HCT116 (cell line): ENCODE measurements around the gene TMEM35B. TPM values are rescaled to one million over a fixed set of nuclear protein-coding genes. Genes with fewer than 3 reads are reported as not detected.
A peak's percentile ranks its signal among the peaks of the same experiment; 100 is the strongest.

ENCODE experiments used
- ATAC-seq: fragments of 200-7000 bp; cut with Tn5 transposase; 2 replicates; pipeline ENCODE4 v1.9.1; 2020; ENCODE audit warnings: mild to moderate bottlenecking, moderate library complexity
- BruUV-seq: library from RNA; stranded (reverse); fragments of 400-500 nt; replicated peaks from 2 replicates; lab custom pipeline; 2021; lab: Mats Ljungman, UMichigan
- CTCF ChIA-PET: fragments of 300-600 bp; sonication (Branson Sonifier 250); formaldehyde crosslinking; loops from one replicate; lab custom pipeline; 2021; ENCODE audit warnings: antibody characterized with exemption; lab: Charles Lee
- POLR2A ChIA-PET: fragments of 300-600, 350-600 bp; sonication (Branson Sonifier 250); formaldehyde crosslinking; loops from one replicate; lab custom pipeline; 2021; ENCODE audit warnings: antibody characterized with exemption; lab: Charles Lee
- RAD21 ChIA-PET, 2 experiments: fragments of 300-600 bp; sonication (Branson Sonifier 250); formaldehyde crosslinking; loops; one replicate each; lab custom pipeline; 2023; ENCODE audit warnings: low total read pairs in 2 of 2; ENCODE audit not compliant: uncharacterized antibody in 2 of 2, unreplicated experiment in 2 of 2, low non-redundant PET in 1 of 2; lab: Charles Lee
- DNase-seq: peaks from one replicate; pipeline ENCODE4 v3.0.0-alpha.2; 2010; ENCODE audit warnings: low read depth, low spot score
- H2AFZ ChIP-seq: fragments of 200-600 bp; shearing (Covaris generic), sonication (generic); 2 replicates; pipeline ENCODE4 v1.6.1; 2017; ENCODE audit warnings: low read depth, mixed run types, mixed read lengths, antibody characterized with exemption, low read length; ENCODE audit not compliant: poor library complexity, severe bottlenecking
- H3K27ac ChIP-seq: 2 replicates; pipeline ENCODE4 v1.5.1; 2012; ENCODE audit warnings: low read depth, low read length
- H3K27me3 ChIP-seq: fragments of 200-600 bp; sonication (generic); 2 replicates; pipeline ENCODE4 v1.6.1; 2016; ENCODE audit warnings: mixed run types, low read length, mixed read lengths; ENCODE audit not compliant: insufficient read depth
- H3K36me3 ChIP-seq, 2 experiments: fragments of 200-500 bp in 1 of 2; fragments of 200-600 bp in 1 of 2; sonication (Bioruptor generic) in 1 of 2; sonication (generic) in 1 of 2; 2 replicates each; pipeline versions ENCODE4 v1.5.1 to v1.6.1; 2014 to 2016; ENCODE audit warnings: low read length in 2 of 2, inconsistent platforms in 1 of 2, mixed read lengths in 1 of 2, mixed run types in 1 of 2; ENCODE audit not compliant: insufficient read depth in 2 of 2, control insufficient read depth in 1 of 2
- H3K4me1 ChIP-seq, 2 experiments: fragments of 200-600 bp in 1 of 2; sonication (generic) in 1 of 2; 2 replicates each; pipeline versions ENCODE4 v1.5.1 to v1.6.1; 2012 to 2017; ENCODE audit warnings: low read length in 2 of 2, inconsistent platforms in 1 of 2, mild to moderate bottlenecking in 1 of 2, mixed read lengths in 1 of 2, mixed run types in 1 of 2, moderate library complexity in 1 of 2; ENCODE audit not compliant: insufficient read depth in 2 of 2, control insufficient read depth in 1 of 2
- H3K4me2 ChIP-seq: fragments of 200-600 bp; sonication (generic); 2 replicates; pipeline ENCODE4 v1.6.1; 2017; ENCODE audit warnings: mixed run types, low read length, mixed read lengths
- H3K4me3 ChIP-seq, 2 experiments: fragments of 200-600 bp in 1 of 2; sonication (generic) in 1 of 2; replicated peaks in 1 of 2; 2 replicates each; pipeline ENCODE4 v1.5.1; 2011 to 2016; ENCODE audit warnings: low read length in 2 of 2, control low read depth in 1 of 2, low read depth in 1 of 2, mild to moderate bottlenecking in 1 of 2, mixed read lengths in 1 of 2, mixed run types in 1 of 2
- H3K79me2 ChIP-seq: fragments of 200-600 bp; sonication (generic); 2 replicates; pipeline ENCODE4 v1.6.1; 2017; ENCODE audit warnings: mild to moderate bottlenecking, mixed run types, low read length, moderate library complexity, mixed read lengths; ENCODE audit not compliant: insufficient read depth
- H3K9ac ChIP-seq: fragments of 200-600 bp; sonication (generic); 2 replicates; pipeline ENCODE4 v1.6.1; 2016; ENCODE audit warnings: low read length, mixed read lengths
- H3K9me2 ChIP-seq: fragments of 200-600 bp; sonication (generic), shearing (Covaris generic); 2 replicates; pipeline ENCODE4 v1.6.1; 2017; ENCODE audit warnings: mixed run types, mild to moderate bottlenecking, moderate library complexity; ENCODE audit not compliant: insufficient read depth
- H3K9me3 ChIP-seq, 2 experiments: fragments of 200-500 bp in 1 of 2; fragments of 200-600 bp in 1 of 2; sonication (Bioruptor generic) in 1 of 2; sonication (generic) in 1 of 2; 2 replicates each; pipeline ENCODE4 v1.6.1; 2014 to 2017; ENCODE audit warnings: low read length in 2 of 2, mixed read lengths in 2 of 2, inconsistent platforms in 1 of 2, low read depth in 1 of 2, mild to moderate bottlenecking in 1 of 2, mixed run types in 1 of 2, moderate library complexity in 1 of 2; ENCODE audit not compliant: control insufficient read depth in 1 of 2, insufficient read depth in 1 of 2
- H4K20me1 ChIP-seq: fragments of 200-600 bp; sonication (generic), shearing (Covaris generic); 2 replicates; pipeline ENCODE4 v1.6.1; 2017; ENCODE audit warnings: mixed run types, mild to moderate bottlenecking, moderate library complexity; ENCODE audit not compliant: insufficient read depth
- ATF3 ChIP-seq: IDR thresholded peaks from 2 replicates; pipeline ENCODE4 v1.6.1; 2012
- CBX3 ChIP-seq: IDR thresholded peaks from 2 replicates; pipeline ENCODE4 v1.6.1; 2012; ENCODE audit warnings: low read depth
- ELF1 ChIP-seq: IDR thresholded peaks from 2 replicates; pipeline ENCODE4 v1.6.1; 2012; ENCODE audit warnings: low read depth, borderline replicate concordance
- EZH2 ChIP-seq: fragments of 200-600 bp; sonication (generic); IDR thresholded peaks from 2 replicates; pipeline ENCODE4 v1.6.1; 2017; ENCODE audit warnings: antibody characterized with exemption, mixed run types
- MAX ChIP-seq: IDR thresholded peaks from 2 replicates; pipeline ENCODE4 v1.6.1; 2012
- POLR2AphosphoS5 ChIP-seq: IDR thresholded peaks from 2 replicates; pipeline ENCODE4 v1.6.1; 2011; ENCODE audit warnings: mild to moderate bottlenecking, low read depth, low read length, moderate library complexity
- RAD21 ChIP-seq: IDR thresholded peaks from 2 replicates; pipeline ENCODE4 v1.6.1; 2012; ENCODE audit warnings: low read depth, mild to moderate bottlenecking
- SIN3A ChIP-seq: IDR thresholded peaks from 2 replicates; pipeline ENCODE4 v1.6.1; 2012; ENCODE audit warnings: low read depth
- SRF ChIP-seq: IDR thresholded peaks from 2 replicates; pipeline ENCODE4 v1.6.1; 2012; ENCODE audit warnings: low read depth
- ZBTB33 ChIP-seq: IDR thresholded peaks from 2 replicates; pipeline ENCODE4 v1.6.1; 2011; ENCODE audit warnings: mild to moderate bottlenecking, low read length, moderate library complexity; ENCODE audit not compliant: insufficient replicate concordance; ENCODE audit errors: extremely low read depth
- ZFX ChIP-seq: fragments of 450-650 bp; IDR thresholded peaks from 2 replicates; pipeline ENCODE4 v1.6.1; 2017
- intact Hi-C: fragments of 100-400 bp; cut with micrococcal nuclease; formaldehyde crosslinking; loops from 2 replicates; pipeline ENCODE4 v1.10.0; 2022
- total RNA-seq: library from RNA; stranded (reverse); gene quantifications from one replicate; pipeline ENCODE4 v1.2.1, GENCODE V29; 2021; ENCODE audit not compliant: unreplicated experiment

The TMEM35B gene
- total RNA-seq, 1 experiment from 2014 or later: 14.6 TPM

- Histone ChIP-seq H3K9me3 (no peaks in the 10 kb centered on the region), H3K9me2 (no peaks in the 10 kb centered on the region), H3K4me1 (peaks cover 11 to 13% of the 10 kb centered on the region in 2 experiments; a peak in 3 of 4 replicates), H3K36me3 (no peaks in the 10 kb centered on the region), H3K27ac (peak overlapping the region; percentile 83), H2AFZ (no peak overlapping the region), H3K4me2 (peak overlapping the region; percentile 87), H3K27me3 (no peaks in the 10 kb centered on the region), H4K20me1 (no peaks in the 10 kb centered on the region), H3K9ac (peak overlapping the region; percentile 88), H3K79me2 (no peaks in the 10 kb centered on the region; the same call in 1 of the 2 replicates), H3K4me3 (peak overlapping the region; percentile 79 to 93)
- ChIA-PET CTCF (interaction anchor here (0.7 to 1.1 kb wide), 3 partner anchors 129 to 953 kb away, joined by 3 to 5 read pairs (median 4); partner anchors contain the start of gene AGO1), RAD21 (no interaction called here), POLR2A (interaction anchor here (0.7 to 1.7 kb wide), 3 partner anchors 12 to 48 kb away, joined by 3 read pairs; partner anchors contain the start of gene ZMYM6)
- ATAC-seq (peak; percentile 28), DNase-seq (no peak)
- TF ChIP-seq ZBTB33: no peak
- TF ChIP-seq RAD21: no peak
- no peak for TF ChIP-seq ZFX
- TF ChIP-seq EZH2: no peak
- TF ChIP-seq SIN3A: no peak
- no peak for TF ChIP-seq ATF3
- TF ChIP-seq ELF1: no peak
- TF ChIP-seq MAX: no peak
- TF ChIP-seq CBX3: no peak
- TF ChIP-seq POLR2AphosphoS5: no peak
- TF ChIP-seq SRF: no peak
- intact Hi-C loops: no loop called here
- BruUV-seq: TSS peak; percentile 55
Measured at GRCh38 chr1:34984435-34984792, 733 bp downstream of the TMEM35B start.
